HG03175 (cell line): ENCODE measurements around the gene DOK5.

ENCODE experiments used
- ATAC-seq: cut with Tn5 transposase; IDR thresholded peaks from one replicate; pipeline ENCODE4 v1.9.1; 2021; ENCODE audit warnings: mild to moderate bottlenecking, moderate library complexity; ENCODE audit not compliant: unreplicated experiment

The DOK5 gene

DNA sequence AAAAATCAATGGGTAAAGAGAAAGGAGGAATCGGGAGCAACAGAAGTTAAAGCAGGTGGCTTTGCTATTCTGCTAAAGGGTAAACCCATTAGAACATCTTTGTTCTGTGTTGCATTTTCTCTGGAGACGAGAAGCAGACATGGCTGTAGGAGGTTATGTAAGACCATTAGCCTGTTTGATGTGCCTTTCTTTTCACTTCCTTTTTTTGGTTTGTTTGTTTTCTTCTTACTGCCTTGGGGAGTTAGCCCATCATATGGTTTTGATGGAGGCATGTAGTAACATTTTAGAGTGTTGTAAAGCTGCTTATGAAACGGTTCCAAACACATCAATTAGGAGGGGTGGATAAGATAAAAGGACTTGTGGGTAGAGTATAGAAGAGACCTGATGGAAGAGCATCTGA is 131.0 kb downstream of the DOK5 start:
- peak; percentile 60 for ATAC-seq

GRCh38 chr20:54608039-54608745 is 132.8 kb downstream of the DOK5 start:
- no peak for ATAC-seq

- no peak for ATAC-seq
Observed at GRCh38 chr20:54608943-54609342, 133.6 kb downstream of the DOK5 start.

GRCh38 chr20:54611708-54612412 is 136.5 kb downstream of the DOK5 start:
- no peak for ATAC-seq

GRCh38 chr20:54618412-54618811 is 143.0 kb downstream of the DOK5 start:
- no peak for ATAC-seq

- ATAC-seq = no peak
Observed at GRCh38 chr20:54619181-54619580, 143.8 kb downstream of the DOK5 start.

GRCh38 chr20:54619682-54620081 is 144.3 kb downstream of the DOK5 start:
- no peak for ATAC-seq

DNA sequence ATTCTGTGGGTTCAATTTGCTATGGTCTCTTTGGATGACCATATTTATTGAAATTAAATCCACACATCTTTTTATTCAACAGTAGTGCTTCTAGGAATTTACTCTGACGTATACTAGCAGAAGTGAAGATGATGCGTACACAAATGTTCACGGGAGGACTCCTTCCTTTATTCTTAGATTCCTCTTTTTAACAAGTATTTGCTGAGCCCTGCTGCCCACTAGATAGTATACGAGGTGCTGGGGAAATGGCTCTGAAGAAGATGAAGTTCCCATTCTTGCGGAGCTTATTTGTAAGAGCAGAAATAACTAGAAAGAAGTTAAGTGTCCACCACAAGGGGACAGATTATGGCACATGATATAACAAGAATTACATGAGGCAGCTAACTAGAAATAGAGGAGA is 145.2 kb downstream of the DOK5 start:
- no peak for ATAC-seq

DNA sequence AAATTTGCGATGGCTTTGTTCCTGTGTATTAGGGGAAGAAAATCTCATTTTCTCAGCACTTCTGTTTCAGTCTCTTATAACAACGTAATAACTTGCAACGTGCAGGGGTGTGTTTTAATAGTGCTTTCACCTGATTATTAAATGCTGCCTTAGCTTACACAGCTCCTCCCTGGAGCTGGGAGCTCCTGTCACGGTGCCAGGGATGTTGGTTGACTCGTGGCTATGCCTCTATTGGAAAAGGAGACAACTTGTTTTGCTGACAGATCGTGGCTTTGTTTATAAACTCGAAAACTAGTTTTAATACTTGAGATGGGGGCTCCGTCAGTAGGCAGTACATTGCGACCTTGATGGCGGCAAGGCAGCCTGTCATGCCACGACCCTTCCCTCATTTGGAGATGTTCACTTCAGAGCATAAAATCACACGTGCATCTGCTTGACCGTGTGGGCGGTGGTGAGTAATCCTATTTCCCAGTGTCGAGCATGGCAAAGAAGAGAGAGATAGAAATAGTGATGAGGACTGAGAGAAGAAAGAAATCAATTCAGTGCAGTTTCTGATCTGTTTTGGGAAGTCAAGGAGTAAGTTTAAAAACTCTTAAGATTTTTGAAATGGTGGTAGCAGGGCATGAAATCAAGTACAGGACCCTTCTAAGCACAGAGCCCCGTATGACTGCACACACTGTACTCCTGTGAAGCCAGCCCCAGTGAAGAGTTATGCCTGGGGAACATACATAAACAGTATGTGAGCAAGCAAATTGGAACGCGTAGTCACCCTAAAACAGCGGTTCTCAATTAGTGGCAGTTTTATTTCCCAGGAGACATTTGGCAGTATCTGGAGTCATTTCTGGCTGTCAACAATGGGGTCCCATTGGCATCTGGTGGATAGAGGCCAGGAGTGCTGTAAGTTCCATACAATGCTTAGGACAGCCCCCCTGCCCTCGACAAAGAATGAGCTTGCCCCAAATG is 147.2 kb downstream of the DOK5 start:
- ATAC-seq = no peak

- no peak for ATAC-seq
Observed at GRCh38 chr20:54623991-54624569, 148.7 kb downstream of the DOK5 start.

- no peak for ATAC-seq
Observed at GRCh38 chr20:54624706-54625390, 149.5 kb downstream of the DOK5 start.

DNA sequence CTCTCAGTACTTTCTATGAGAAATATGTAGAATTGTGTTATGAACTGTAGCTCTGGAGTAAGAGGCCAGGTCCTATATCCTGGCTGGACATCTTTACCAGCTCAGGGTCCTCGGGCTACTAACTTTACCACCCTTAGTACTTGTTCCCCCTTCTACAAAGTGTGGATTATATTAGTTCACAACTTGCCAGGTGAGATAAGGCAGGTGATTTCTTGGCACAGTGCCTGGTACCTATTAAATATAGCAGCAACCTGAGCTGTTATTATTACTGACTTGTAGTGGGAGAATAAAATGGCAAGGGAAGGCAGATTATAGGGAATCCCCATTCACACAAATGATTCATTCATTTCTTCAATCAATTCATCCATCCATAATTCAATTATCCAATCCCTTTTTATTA is 150.1 kb downstream of the DOK5 start:
- ATAC-seq = no peak

DNA sequence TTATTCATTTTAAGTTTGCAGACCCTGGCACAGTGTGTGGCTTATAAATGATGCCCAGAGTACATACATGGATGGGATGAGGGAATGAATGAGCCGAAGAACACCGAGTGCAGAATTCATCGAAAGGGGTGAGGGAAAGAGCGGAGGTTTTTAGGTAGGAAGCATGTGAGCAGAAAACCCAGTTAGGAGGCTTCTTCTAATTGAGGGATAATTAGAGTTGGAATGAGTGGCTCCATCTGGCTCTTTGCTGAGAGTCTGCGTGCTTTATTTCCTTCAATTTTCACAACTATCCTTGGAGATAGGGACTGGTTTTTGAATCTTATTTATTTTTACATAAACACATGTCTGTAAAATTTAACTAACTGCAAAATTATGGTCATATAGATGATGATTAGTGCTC is 150.7 kb downstream of the DOK5 start:
- ATAC-seq = no peak

DNA sequence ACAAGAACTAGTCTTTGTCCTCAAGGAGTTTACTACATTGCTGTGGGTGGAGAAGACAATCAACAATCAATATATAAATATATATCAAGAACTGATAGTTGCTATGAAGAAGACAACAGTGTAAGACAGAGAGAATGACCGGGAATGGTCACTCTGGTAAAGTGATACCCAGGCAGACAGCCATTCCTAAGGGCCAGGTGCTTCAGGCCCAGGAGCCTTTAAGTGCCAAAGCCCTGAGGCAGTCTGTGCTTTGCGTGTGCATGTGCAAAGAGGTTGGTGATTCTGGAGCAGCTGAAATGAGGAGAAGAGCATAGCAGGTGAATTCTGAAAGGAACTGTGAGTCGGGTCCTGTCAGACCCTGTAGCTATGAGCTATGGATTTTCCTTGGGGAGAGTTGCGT is 154.2 kb downstream of the DOK5 start:
- ATAC-seq = no peak

DNA sequence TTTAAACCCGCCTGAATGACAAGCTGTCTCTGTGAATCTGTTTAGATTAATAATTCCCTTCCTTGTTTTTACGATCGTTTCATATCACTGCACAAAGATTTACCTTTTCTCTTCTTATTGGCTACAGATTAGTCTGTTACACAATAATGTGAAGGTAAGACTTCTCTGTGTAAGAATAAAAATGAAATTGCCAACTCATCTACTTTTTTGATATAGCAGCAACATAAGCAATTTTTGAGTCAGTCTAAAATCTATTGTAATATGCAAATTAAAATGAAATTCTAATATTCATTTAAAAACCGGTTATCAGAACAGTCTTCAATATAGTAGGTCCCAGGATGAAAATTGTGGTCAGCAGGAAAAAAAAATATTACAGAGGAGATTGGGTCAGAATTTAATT is 155.2 kb downstream of the DOK5 start:
- no peak for ATAC-seq

GRCh38 chr20:54631059-54631458 is 155.7 kb downstream of the DOK5 start:
- ATAC-seq = no peak

GRCh38 chr20:54633374-54634355 is 158.3 kb downstream of the DOK5 start:
- peak; percentile 98 for ATAC-seq

GRCh38 chr20:54636575-54636974 is 161.2 kb downstream of the DOK5 start:
- ATAC-seq = no peak

- ATAC-seq = no peak
Observed at GRCh38 chr20:54639941-54640340, 164.5 kb downstream of the DOK5 start.
